Mucosa of rectum (tissue), 2 donors: Measurements from ENCODE around the gene DCHS2.

ENCODE experiments used
- H3K27ac ChIP-seq, 2 donors: one replicate each; pipeline ENCODE4 v1.7.0; 2013; ENCODE audit warnings: inconsistent platforms in 2 of 2, low read depth in 2 of 2, low read length in 2 of 2
- H3K27me3 ChIP-seq, 2 donors: one replicate each; pipeline ENCODE4 v1.7.0; 2013; ENCODE audit warnings: low read length in 2 of 2; ENCODE audit not compliant: control insufficient read depth in 2 of 2, insufficient read depth in 2 of 2
- H3K36me3 ChIP-seq, 2 donors: one replicate each; pipeline ENCODE4 v1.7.0; 2013; ENCODE audit warnings: low read length in 2 of 2; ENCODE audit not compliant: control insufficient read depth in 2 of 2, insufficient read depth in 2 of 2
- H3K4me1 ChIP-seq, 2 donors: one replicate each; pipeline ENCODE4 v1.7.0; 2013; ENCODE audit warnings: low read length in 2 of 2, mild to moderate bottlenecking in 1 of 2; ENCODE audit not compliant: control insufficient read depth in 2 of 2, insufficient read depth in 2 of 2
- H3K4me3 ChIP-seq, 2 donors: one replicate each; pipeline ENCODE4 v1.7.0; 2013; ENCODE audit warnings: low read length in 2 of 2
- H3K9ac ChIP-seq, 2 donors: one replicate each; pipeline ENCODE4 v1.7.0; 2013; ENCODE audit warnings: low read length in 2 of 2, low read depth in 1 of 2, mild to moderate bottlenecking in 1 of 2
- H3K9me3 ChIP-seq, 2 donors: one replicate each; pipeline ENCODE4 v1.7.0; 2013; ENCODE audit warnings: low read length in 2 of 2; ENCODE audit not compliant: control insufficient read depth in 2 of 2
- donor health status: healthy.
- donor health status: Normal muscosa, but diverticular disease.

DCHS2 gene

DNA sequence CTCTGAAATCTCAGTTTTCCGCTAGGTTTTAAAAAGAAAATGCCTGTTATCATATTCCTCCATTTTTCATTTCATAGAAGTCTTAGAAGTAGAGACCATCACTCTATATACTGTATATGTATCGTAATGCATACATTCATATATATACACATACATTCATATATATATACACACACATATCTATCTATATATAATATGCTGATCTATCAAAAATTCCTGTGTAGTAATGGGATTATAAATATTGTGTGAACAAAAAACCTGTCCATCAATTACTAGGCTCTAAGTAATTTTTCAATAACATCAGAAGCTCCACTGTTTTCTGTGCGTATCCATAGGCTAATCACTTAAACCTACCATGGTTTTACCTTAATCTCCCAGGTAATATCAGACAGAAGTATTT is 150.2 kb downstream of the DCHS2 start:
- Histone ChIP-seq H3K9ac (no peak overlapping the region), H3K27me3 (no peaks in the 10 kb centered on the region), H3K4me1 (no peaks in the 10 kb centered on the region)

DNA sequence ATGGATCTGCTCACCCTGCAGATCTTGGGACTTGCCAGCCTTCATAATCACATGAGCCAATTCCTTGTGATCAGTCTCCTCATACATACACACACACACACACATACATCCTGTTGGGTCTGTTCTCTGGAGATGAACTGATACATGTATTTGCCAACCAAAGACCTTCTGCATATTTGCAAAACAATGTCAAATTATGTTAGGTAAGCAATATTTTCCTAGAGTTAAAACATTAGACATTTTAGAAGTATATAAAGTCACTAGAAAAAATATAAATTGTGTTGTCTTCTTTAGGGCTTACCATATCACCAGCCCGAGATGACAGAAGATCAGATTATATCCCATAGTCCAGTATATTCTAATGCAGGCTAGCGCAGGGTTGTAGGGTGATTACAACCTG is 156.0 kb downstream of the DCHS2 start:
- peaks cover 6 to 9% of the 10 kb centered on the region in 2 donors for H3K27me3 ChIP-seq

More for the DNA sequence above, 150.2 kb downstream of the DCHS2 start:
- Histone ChIP-seq H3K9me3 (no peaks in the 10 kb centered on the region), H3K27ac (no peak overlapping the region), H3K4me3 (no peak overlapping the region), H3K36me3 (no peaks in the 10 kb centered on the region)

DNA sequence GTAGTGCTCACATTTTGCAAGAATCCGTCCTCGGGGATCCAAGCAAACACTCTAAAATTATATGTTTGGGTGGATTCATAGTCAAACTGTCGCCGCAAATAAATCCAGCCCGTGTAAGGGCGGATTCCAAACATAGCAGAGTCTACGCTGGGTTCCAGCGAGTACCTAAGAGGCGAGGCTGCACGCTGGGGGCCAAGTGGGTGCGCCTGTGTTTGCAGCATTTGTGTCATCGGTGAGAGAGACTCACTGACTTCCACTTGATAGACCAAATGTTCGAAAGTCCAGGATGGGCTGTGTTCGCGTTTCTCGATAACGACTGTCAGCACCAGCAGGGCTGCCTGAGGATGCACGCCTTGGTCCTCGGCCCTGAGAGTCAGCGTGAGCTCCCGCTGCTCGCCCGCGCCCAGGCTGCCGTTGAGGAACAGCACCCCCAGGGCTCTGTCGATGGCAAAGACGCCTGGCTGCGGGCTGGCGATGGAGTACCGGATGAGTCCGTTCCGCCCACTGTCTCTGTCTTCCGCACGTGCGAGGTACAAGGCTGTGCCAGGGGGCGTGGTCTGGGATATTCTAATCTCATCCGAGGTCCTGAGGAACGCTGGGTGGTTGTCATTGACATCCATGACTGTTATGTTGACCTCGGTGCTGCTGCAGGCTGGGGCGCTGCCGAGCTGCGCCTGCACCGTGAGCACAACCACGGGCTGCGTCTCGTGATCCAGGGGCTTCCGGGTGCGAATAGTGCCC is 158.7 kb downstream of the DCHS2 start:
- Histone ChIP-seq H3K4me3 (peak overlapping the region; percentile 12 to 42), H3K9ac (no peak overlapping the region), H3K9me3 (no peaks in the 10 kb centered on the region), H3K27ac (no peak overlapping the region), H3K27me3 (peaks cover 9 to 10% of the 10 kb centered on the region in 2 donors), H3K4me1 (peaks cover 0 to 3% of the 10 kb centered on the region in 2 donors), H3K36me3 (no peaks in the 10 kb centered on the region)

More for the DNA sequence above, 156.0 kb downstream of the DCHS2 start:
- no peaks in the 10 kb centered on the region for H3K9me3 ChIP-seq
- H3K9ac ChIP-seq, result no peak overlapping the region
- H3K4me1 ChIP-seq, result peaks cover 0 to 3% of the 10 kb centered on the region in 2 donors
- no peak overlapping the region for H3K27ac ChIP-seq
- H3K36me3 ChIP-seq, result no peaks in the 10 kb centered on the region
- H3K4me3 ChIP-seq, result no peak overlapping the region

DNA sequence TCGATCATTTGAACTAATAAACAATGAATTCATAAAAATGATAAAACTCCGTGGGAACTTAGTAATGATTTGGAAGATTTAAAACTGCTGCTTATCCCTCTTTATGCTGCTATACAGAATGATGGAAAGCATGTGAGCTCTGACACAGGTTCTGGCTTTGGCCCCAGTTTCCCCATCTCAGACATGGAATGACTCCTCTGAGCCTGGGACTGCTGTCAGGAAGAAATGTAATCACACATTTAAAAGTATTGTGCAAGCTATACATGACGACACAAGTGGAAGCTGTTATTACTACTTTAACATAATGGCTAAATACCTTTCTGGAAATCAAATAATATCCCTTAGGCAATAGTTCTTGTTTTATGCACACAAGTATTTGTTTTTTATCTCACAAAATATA is 161.7 kb downstream of the DCHS2 start:
- Histone ChIP-seq H3K4me3 (no peak overlapping the region), H3K9me3 (no peaks in the 10 kb centered on the region), H3K27ac (no peak overlapping the region), H3K27me3 (peaks cover 9 to 10% of the 10 kb centered on the region in 2 donors), H3K36me3 (no peaks in the 10 kb centered on the region), H3K9ac (no peak overlapping the region), H3K4me1 (peaks cover 0 to 3% of the 10 kb centered on the region in 2 donors)

DNA sequence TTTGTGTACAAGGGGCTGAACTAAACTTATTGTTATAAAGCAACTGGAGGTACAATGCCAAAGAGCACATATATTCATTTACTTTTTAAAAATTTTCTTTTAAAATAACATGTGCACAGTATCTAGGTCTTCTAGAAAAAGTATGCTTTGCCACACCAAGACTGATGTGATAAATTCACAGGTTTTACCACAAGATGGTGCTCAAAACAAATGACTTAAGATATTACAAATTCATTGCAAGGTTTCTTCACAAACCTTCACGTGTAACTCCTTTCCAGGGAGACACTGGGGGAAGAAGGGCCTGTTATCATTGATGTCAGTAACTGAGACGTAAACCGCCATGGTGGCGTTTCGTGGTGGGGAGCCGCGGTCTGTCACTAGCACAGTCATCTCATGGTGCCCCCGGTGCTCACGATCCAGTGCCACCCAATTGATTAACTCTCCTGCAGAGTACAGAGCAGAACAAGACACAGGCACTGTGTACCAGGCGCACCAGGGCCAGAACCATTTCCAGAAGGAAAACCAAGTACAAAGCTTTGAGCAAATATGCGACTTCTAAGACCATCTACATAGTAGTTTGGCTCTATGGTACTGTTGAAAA is 162.2 kb downstream of the DCHS2 start:
- H3K9me3 ChIP-seq, result no peaks in the 10 kb centered on the region
- peaks cover 9 to 10% of the 10 kb centered on the region in 2 donors for H3K27me3 ChIP-seq
- H3K4me3 ChIP-seq, result no peak overlapping the region
- H3K9ac ChIP-seq, result no peak overlapping the region
- peaks cover 0 to 3% of the 10 kb centered on the region in 2 donors for H3K4me1 ChIP-seq
- H3K36me3 ChIP-seq, result no peaks in the 10 kb centered on the region
- H3K27ac ChIP-seq, result no peak overlapping the region

DNA sequence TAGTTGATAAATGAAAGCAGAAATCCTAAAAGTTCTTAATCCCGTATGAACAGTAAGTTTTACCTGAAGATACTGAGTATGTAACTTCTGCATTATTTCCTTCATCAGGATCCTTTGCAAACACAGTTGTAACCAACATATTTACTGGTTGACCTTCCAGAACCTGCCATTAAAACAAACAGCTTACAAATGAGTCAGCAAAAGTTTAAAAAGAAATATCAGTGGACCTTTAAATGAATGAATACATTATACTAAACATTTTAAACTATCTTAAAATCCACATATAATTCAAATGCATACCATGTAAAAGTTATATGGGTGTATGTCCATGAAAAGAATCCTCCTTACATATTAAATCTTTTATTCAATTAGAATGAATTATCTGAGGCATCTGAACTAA is 163.6 kb downstream of the DCHS2 start:
- Histone ChIP-seq H3K9ac (no peak overlapping the region), H3K4me3 (no peak overlapping the region), H3K9me3 (no peaks in the 10 kb centered on the region), H3K27me3 (peaks cover 8 to 10% of the 10 kb centered on the region in 2 donors), H3K36me3 (no peaks in the 10 kb centered on the region), H3K4me1 (peaks cover 0 to 3% of the 10 kb centered on the region in 2 donors), H3K27ac (no peak overlapping the region)

DNA sequence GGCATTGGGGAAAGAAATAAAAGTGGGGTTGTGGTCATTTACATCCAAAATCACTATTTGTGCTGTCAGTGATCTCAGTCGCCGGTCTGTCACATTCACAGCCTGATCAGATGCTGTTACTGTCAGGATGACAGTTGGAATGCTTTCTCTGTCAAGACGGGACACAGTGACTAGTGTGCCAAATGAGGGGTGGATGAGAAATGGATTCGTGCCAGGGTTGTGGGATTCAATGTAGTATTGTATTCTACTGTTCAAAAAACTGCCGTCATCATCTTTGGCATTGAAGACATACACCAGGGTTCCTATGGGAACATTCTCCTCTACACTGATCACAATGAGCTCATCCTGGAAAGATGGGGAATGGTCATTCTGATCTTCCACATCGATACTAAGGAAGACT is 171.1 kb downstream of the DCHS2 start:
- Histone ChIP-seq H3K9ac (no peak overlapping the region), H3K36me3 (no peaks in the 10 kb centered on the region), H3K9me3 (no peaks in the 10 kb centered on the region), H3K4me1 (no peaks in the 10 kb centered on the region), H3K27ac (no peak overlapping the region), H3K4me3 (no peak overlapping the region), H3K27me3 (no peaks in the 10 kb centered on the region)

DNA sequence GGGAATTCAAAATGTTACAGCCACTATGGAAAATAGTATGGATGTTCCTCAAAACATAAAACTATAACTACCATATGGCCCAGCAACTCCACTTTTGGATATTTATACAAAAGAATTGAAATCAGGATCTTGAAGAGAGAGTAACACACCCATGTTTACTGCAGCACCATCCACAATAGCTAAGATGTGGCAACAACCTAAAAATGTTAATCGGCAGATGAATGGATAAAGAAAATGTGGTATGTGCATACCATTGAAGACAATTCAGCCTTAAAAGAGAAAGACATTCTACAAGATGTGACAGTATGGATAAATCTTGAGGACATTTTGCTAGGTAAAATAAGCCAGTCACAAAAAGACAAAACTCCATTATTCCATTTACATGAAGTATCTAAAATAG is 171.9 kb downstream of the DCHS2 start:
- Histone ChIP-seq H3K9me3 (no peaks in the 10 kb centered on the region), H3K4me3 (no peak overlapping the region), H3K4me1 (no peaks in the 10 kb centered on the region), H3K27ac (no peak overlapping the region), H3K36me3 (no peaks in the 10 kb centered on the region), H3K9ac (no peak overlapping the region), H3K27me3 (no peaks in the 10 kb centered on the region)

DNA sequence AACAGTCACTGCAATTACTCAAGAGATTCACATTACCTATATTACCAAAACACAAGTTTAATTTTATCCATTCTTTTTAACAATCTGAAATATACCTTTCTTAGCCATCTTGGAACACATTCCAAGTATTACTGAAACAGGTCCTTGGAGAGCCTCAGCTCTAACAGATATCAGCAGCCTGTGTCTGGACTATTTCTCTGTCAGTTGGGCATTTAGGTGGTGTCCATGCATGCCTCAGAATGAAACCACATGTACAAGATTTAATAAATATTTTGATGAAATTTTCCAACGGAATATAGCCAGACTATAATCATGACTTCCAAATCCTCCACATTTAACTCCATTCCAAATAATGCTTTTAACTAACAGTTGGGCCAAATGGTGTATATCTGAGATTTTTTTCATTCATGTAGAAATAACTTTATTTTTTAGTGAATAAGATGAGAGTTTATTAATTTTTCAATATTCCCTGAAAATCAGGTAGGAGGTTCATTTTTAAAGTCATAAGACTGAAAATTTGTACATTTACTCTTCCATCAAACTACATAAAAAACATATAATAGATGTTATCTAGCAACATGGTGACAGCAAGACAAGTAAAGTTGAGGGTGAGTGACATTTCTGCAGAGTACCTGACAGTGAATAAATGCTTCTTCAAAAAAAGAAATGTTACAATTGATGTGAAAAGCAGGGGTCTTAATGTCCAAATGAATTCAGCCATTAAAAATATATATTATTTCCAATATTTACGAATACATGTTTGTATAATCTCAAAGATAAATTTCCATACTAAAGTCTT is 174.2 kb downstream of the DCHS2 start:
- Histone ChIP-seq H3K4me3 (no peak overlapping the region), H3K9me3 (no peaks in the 10 kb centered on the region), H3K36me3 (no peaks in the 10 kb centered on the region), H3K27me3 (no peaks in the 10 kb centered on the region), H3K4me1 (no peaks in the 10 kb centered on the region), H3K9ac (no peak overlapping the region), H3K27ac (no peak overlapping the region)

DNA sequence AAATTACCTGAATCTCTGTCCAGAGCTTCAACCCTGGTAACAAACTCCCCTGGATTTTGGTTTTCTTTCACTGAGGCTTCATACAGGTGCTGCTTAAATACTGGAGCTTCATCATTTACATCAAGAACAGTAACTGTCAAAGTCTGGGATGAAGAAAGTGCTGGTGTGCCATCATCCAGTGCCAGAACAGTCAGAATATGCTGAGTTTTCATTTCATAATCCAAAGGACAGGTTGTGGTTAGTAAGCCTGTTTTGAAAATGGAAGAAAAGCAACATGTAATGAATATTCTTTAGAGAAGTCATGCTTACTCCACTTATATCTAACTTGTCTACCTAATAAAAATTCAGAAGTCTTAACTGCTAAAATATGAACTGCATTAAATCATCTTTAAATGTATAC is 175.9 kb downstream of the DCHS2 start:
- no peaks in the 10 kb centered on the region for H3K27me3 ChIP-seq
- H3K9ac ChIP-seq, result no peak overlapping the region
- H3K9me3 ChIP-seq, result no peaks in the 10 kb centered on the region
- H3K4me3 ChIP-seq, result no peak overlapping the region
- H3K36me3 ChIP-seq, result no peaks in the 10 kb centered on the region
- no peaks in the 10 kb centered on the region for H3K4me1 ChIP-seq
- no peak overlapping the region for H3K27ac ChIP-seq
